B cell (primary cell): ENCODE measurements around the gene ZNF750. TPM values are rescaled to one million over a fixed set of nuclear protein-coding genes. Genes with fewer than 3 reads are reported as not detected.

Source experiments
- ATAC-seq: fragments of 200-7000 bp; cut with Tn5 transposase; one replicate; pipeline ENCODE4 v1.10.0; 2021; ENCODE audit warnings: low read depth, mild to moderate bottlenecking, moderate number of reproducible peaks, moderate library complexity
- CTCF ChIA-PET: fragments of 350-600 bp; sonication (Branson Sonifier 250); formaldehyde crosslinking; loops from one replicate; lab custom pipeline; 2021; ENCODE audit warnings: antibody characterized with exemption, inconsistent platforms; lab: Charles Lee
- POLR2A ChIA-PET: fragments of 350-600 bp; sonication (Branson Sonifier 250); formaldehyde crosslinking; loops from one replicate; lab custom pipeline; 2021; ENCODE audit warnings: antibody characterized with exemption; lab: Charles Lee
- DNase-seq: peaks from one replicate; pipeline ENCODE4 v3.0.0; 2013
- H2AFZ ChIP-seq: 2 replicates; pipeline ENCODE4 v1.6.1; 2012; ENCODE audit warnings: mild to moderate bottlenecking, low read depth, low read length; ENCODE audit not compliant: insufficient read depth, poor library complexity, severe bottlenecking
- H3K27ac ChIP-seq, 2 donors: 1 replicate in 1 of 2; 2 replicates in 1 of 2; pipeline ENCODE4 v1.5.1; 2012 to 2013; ENCODE audit warnings: low read length in 2 of 2, mild to moderate bottlenecking in 2 of 2, moderate library complexity in 1 of 2
- H3K27me3 ChIP-seq, 4 experiments: fragments of 200-600 bp in 1 of 4; sonication (generic) in 1 of 4; replicated peaks in 1 of 4; 1 replicate in 2 of 4; 2 replicates in 2 of 4; pipeline versions ENCODE4 v1.6.1 to v1.7.0; 2013 to 2016; ENCODE audit warnings: low read length in 3 of 4, mild to moderate bottlenecking in 2 of 4, mixed read lengths in 1 of 4, moderate library complexity in 1 of 4; ENCODE audit not compliant: insufficient read depth in 4 of 4, control insufficient read depth in 3 of 4; ENCODE audit errors: control extremely low read depth in 1 of 4
- H3K36me3 ChIP-seq, 2 experiments: replicated peaks in 1 of 2; 1 replicate in 1 of 2; 2 replicates in 1 of 2; pipeline versions ENCODE4 v1.6.1 to v1.7.1; 2013; ENCODE audit warnings: low read length in 1 of 2; ENCODE audit not compliant: insufficient read depth in 2 of 2, control insufficient read depth in 1 of 2; ENCODE audit errors: control extremely low read depth in 1 of 2, extremely low read depth in 1 of 2
- H3K4me1 ChIP-seq, 2 donors: fragments of 200-600 bp in 1 of 2; sonication (generic) in 1 of 2; 1 replicate in 1 of 2; 2 replicates in 1 of 2; pipeline versions ENCODE4 v1.5.1 to v1.6.1; 2013 to 2017; ENCODE audit warnings: low read length in 2 of 2; ENCODE audit not compliant: control insufficient read depth in 2 of 2, insufficient read depth in 2 of 2
- H3K4me2 ChIP-seq: replicated peaks from 2 replicates; pipeline ENCODE3; 2012; ENCODE audit warnings: mild to moderate bottlenecking, low read depth, low read length; ENCODE audit not compliant: poor library complexity, severe bottlenecking
- H3K4me3 ChIP-seq, 5 experiments: fragments of 200-600 bp in 1 of 5; sonication (generic) in 1 of 5; 1 replicate in 3 of 5; 2 replicates in 2 of 5; pipeline versions ENCODE4 v1.5.1 to v1.7.0; 2011 to 2016; ENCODE audit warnings: low read length in 4 of 5, mild to moderate bottlenecking in 4 of 5, low read depth in 2 of 5, control low read depth in 1 of 5, moderate library complexity in 1 of 5; ENCODE audit not compliant: insufficient read depth in 1 of 5; ENCODE audit errors: control extremely low read depth in 1 of 5, extremely low read depth in 1 of 5
- H3K79me2 ChIP-seq: fragments of 200-600 bp; sonication (generic); one replicate; pipeline ENCODE4 v1.6.0; 2016; ENCODE audit warnings: low read length; ENCODE audit not compliant: control insufficient read depth, insufficient read depth
- H3K9ac ChIP-seq: fragments of 200-600 bp; sonication (generic); 2 replicates; pipeline ENCODE4 v1.6.1; 2017; ENCODE audit warnings: mild to moderate bottlenecking, low read length, moderate library complexity
- H3K9me3 ChIP-seq, 3 donors: one replicate each; pipeline versions ENCODE4 v1.6.1 to v1.7.1; 2013; ENCODE audit warnings: low read length in 2 of 3; ENCODE audit not compliant: control insufficient read depth in 2 of 3, insufficient read depth in 1 of 3; ENCODE audit errors: control extremely low read depth in 1 of 3
- H4K20me1 ChIP-seq: 2 replicates; pipeline ENCODE4 v1.6.0; 2012; ENCODE audit warnings: mild to moderate bottlenecking, low read length; ENCODE audit not compliant: insufficient read depth, control insufficient read depth, poor library complexity, severe bottlenecking
- H3K27ac Mint-ChIP-seq: one replicate; pipeline ENCODE4 v1.8.0; 2021; ENCODE audit warnings: mixed read lengths
- H3K27me3 Mint-ChIP-seq: one replicate; pipeline ENCODE4 v1.8.0; 2021; ENCODE audit warnings: mixed read lengths
- H3K4me1 Mint-ChIP-seq: one replicate; pipeline ENCODE4 v1.8.0; 2021; ENCODE audit warnings: mixed read lengths
- H3K4me3 Mint-ChIP-seq: one replicate; pipeline ENCODE4 v1.8.0; 2021; ENCODE audit warnings: mixed read lengths
- H3K9me3 Mint-ChIP-seq: one replicate; pipeline ENCODE4 v1.8.0; 2022; ENCODE audit warnings: mixed read lengths; ENCODE audit not compliant: insufficient read depth
- EZH2 ChIP-seq: IDR thresholded peaks from 2 replicates; pipeline ENCODE4 v1.6.1; 2012; ENCODE audit warnings: borderline replicate concordance, low read depth, mild to moderate bottlenecking, moderate library complexity, low read length; ENCODE audit not compliant: insufficient read depth, poor library complexity, severe bottlenecking
- WGBS: methylation state at CpG from one replicate; pipeline ENCODE4 v1.1.5; 2013; ENCODE audit warnings: missing lambda C conversion rate; ENCODE audit not compliant: insufficient coverage; 5-methylcytosine and 5-hydroxymethylcytosine counted together
- intact Hi-C: fragments of 100-400 bp; cut with micrococcal nuclease; formaldehyde crosslinking; loops from one replicate; pipeline ENCODE4 v1.10.0; 2022
- polyA plus RNA-seq: library from polyadenylated mRNA; depleted of rRNA; stranded (reverse); fragments of >200 nt; gene quantifications from 2 replicates; pipeline ENCODE4 v1.2.3, GENCODE V29; 2012
- total RNA-seq, 2 donors: library from RNA; stranded (reverse); fragments of 120-200 nt in 1 of 2; gene quantifications; 1 replicate in 1 of 2; 2 replicates in 1 of 2; pipeline versions ENCODE4 v1.2.3 to v1.2.4, GENCODE V29; 2013 to 2022
- TF ChIP-seq, protein P1 (sequence below): fragments of 200-600 bp; IDR thresholded peaks from one replicate; pipeline ENCODE4 v1.8.0; 2022; ENCODE audit warnings: antibody characterized with exemption, mild to moderate bottlenecking

The ZNF750 gene
- total and polyA plus RNA-seq, 2 donors (not counting 1 experiment from before 2014, with no cell fraction given): not detected

DNA sequence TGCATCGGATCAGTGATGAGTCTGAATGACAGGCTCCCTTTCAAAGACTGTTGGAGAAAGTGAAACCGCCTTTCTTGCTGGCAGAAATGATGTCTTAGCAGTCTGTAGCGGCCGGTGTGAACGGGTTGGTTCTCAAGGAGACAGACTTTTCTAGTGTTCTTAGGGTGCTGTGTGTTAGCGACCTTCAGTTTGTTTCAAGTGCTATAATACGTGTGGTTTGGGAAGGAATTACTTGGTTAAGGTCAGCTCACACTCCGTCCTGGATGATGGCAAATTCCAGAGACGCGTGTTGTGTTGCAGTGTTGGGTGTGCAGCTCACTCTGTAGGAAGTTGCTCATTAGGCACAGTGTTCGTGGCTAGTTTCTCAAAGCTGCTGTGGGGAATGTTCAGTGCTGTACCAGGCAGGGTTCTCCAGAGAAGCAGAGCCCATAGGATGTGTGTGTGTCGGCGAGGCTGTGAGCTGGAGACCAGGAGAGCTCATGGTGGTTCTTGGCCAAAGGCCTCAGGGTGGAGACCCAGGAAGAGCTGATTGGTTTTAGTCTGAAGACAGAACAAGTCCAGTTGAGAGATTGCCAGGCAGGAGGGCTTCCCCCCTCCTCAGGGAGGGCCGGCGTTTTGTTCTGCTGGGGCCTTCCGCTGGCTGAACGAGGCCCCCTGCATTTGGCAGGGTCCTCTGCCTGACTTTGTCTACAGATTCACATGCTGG lies 37.6 kb downstream of the ZNF750 start:
- Histone ChIP-seq H3K9ac (no peak overlapping the region), H3K27ac (no peak overlapping the region), H3K4me2 (no peak overlapping the region), H3K9me3 (no peaks in the 10 kb centered on the region), H3K36me3 (peaks cover 0 to 18% of the 10 kb centered on the region in 2 experiments), H3K4me3 (no peak overlapping the region), H3K79me2 (peaks cover 24% of the 10 kb centered on the region), H3K4me1 (no peaks in the 10 kb centered on the region), H2AFZ (no peak overlapping the region), H4K20me1 (peaks cover 23% of the 10 kb centered on the region), H3K27me3 (no peaks in the 10 kb centered on the region)
- no peak for TF ChIP-seq EZH2
- TF ChIP-seq, protein P1, sequence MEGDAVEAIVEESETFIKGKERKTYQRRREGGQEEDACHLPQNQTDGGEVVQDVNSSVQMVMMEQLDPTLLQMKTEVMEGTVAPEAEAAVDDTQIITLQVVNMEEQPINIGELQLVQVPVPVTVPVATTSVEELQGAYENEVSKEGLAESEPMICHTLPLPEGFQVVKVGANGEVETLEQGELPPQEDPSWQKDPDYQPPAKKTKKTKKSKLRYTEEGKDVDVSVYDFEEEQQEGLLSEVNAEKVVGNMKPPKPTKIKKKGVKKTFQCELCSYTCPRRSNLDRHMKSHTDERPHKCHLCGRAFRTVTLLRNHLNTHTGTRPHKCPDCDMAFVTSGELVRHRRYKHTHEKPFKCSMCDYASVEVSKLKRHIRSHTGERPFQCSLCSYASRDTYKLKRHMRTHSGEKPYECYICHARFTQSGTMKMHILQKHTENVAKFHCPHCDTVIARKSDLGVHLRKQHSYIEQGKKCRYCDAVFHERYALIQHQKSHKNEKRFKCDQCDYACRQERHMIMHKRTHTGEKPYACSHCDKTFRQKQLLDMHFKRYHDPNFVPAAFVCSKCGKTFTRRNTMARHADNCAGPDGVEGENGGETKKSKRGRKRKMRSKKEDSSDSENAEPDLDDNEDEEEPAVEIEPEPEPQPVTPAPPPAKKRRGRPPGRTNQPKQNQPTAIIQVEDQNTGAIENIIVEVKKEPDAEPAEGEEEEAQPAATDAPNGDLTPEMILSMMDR: no peak
- ChIA-PET POLR2A (no interaction called here), CTCF (interaction anchor here (0.9 to 1.0 kb wide), 2 partner anchors 16 to 21 kb away, joined by 3 to 5 read pairs; no protein-coding TSS in a partner anchor)
- DNase-seq (no peak), ATAC-seq (no peak)
- WGBS: 98% methylated on average over 16 of the region's 17 CpGs
- Mint-ChIP-seq H3K4me1 (no peaks in the 10 kb centered on the region), H3K4me3 (no peak overlapping the region), H3K27me3 (no peaks in the 10 kb centered on the region), H3K27ac (no peak overlapping the region), H3K9me3 (no peaks in the 10 kb centered on the region)
- intact Hi-C loops: no loop called here

DNA sequence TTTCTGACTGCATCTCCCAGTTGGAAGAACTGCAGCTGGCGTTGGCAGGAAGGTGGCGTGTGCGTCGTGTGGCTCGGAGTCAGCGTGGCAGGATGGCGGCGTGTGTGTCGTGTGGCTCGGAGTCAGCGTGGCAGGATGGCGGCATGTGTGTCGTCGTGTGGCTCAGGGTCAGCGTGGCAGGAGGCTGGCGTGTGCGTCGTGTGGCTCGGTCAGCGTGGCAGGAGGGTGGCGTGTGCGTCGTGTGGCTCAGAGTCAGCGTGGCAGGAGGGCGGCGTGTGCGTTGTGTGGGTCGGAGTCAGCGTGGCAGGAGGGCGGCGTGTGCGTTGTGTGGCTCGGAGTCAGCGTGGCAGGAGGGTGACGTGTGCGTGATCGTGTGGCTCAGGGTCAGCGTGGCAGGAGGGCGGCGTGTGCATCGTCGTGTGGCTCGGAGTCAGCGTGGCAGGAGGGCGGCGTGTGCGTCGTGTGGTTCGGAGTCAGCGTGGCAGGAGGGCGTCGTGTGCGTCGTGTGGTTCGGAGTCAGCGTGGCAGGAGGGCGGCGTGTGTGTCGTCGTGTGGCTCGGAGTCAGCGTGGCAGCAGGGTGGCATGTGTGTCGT lies 38.3 kb downstream of the ZNF750 start:
- peaks cover 23% of the 10 kb centered on the region for H4K20me1 ChIP-seq
- intact Hi-C loops: no loop called here
- H3K27ac Mint-ChIP-seq: no peak overlapping the region
- no peaks in the 10 kb centered on the region for H3K4me1 Mint-ChIP-seq
- CTCF ChIA-PET: interaction anchor here (1.0 kb wide), 1 partner anchor 20 kb away, joined by 5 read pairs; no protein-coding TSS in a partner anchor
- peaks cover 24% of the 10 kb centered on the region for H3K79me2 ChIP-seq
- no peak overlapping the region for H3K4me2 ChIP-seq
- no peaks in the 10 kb centered on the region for H3K27me3 Mint-ChIP-seq
- POLR2A ChIA-PET: no interaction called here
- no peaks in the 10 kb centered on the region for H3K9me3 ChIP-seq
- no peak overlapping the region for H2AFZ ChIP-seq
- ATAC-seq (no peak), DNase-seq (no peak)
- TF ChIP-seq, protein P1: no peak
- no peak for TF ChIP-seq EZH2
- H3K4me3 ChIP-seq: no peak overlapping the region
- H3K4me1 ChIP-seq: no peaks in the 10 kb centered on the region
- 96% methylated on average over 60 of the region's 63 CpGs for WGBS
- no peaks in the 10 kb centered on the region for H3K9me3 Mint-ChIP-seq
- H3K4me3 Mint-ChIP-seq: no peak overlapping the region
- H3K27ac ChIP-seq: no peak overlapping the region
- peaks cover 0 to 14% of the 10 kb centered on the region in 2 experiments for H3K36me3 ChIP-seq
- no peak overlapping the region for H3K9ac ChIP-seq
- H3K27me3 ChIP-seq: no peaks in the 10 kb centered on the region
